Pulmonary artery endothelial cell (primary cell): Measurements from ENCODE around the gene MYL6B. TPM values are rescaled to one million over a fixed set of nuclear protein-coding genes. Genes with fewer than 3 reads are reported as not detected.
A peak's percentile ranks its signal among the peaks of the same experiment; 100 is the strongest.
"Not testable (repeated sequence)": the region's sequence is repeated elsewhere in the genome, so short reads cannot be mapped to it uniquely, and the experiment has no call there.

Source experiments
- DNase-seq: peaks from one replicate; pipeline ENCODE4 v3.0.0-alpha.2; 2011; ENCODE audit warnings: low read depth, low spot score
- total RNA-seq: library from RNA; depleted of rRNA; stranded (reverse); fragments of >200 nt; gene quantifications from 2 replicates; pipeline ENCODE4 v1.2.3, GENCODE V29; 2014

The MYL6B gene
- total RNA-seq, 1 donor from 2014 or later, result 81.1 TPM

DNA sequence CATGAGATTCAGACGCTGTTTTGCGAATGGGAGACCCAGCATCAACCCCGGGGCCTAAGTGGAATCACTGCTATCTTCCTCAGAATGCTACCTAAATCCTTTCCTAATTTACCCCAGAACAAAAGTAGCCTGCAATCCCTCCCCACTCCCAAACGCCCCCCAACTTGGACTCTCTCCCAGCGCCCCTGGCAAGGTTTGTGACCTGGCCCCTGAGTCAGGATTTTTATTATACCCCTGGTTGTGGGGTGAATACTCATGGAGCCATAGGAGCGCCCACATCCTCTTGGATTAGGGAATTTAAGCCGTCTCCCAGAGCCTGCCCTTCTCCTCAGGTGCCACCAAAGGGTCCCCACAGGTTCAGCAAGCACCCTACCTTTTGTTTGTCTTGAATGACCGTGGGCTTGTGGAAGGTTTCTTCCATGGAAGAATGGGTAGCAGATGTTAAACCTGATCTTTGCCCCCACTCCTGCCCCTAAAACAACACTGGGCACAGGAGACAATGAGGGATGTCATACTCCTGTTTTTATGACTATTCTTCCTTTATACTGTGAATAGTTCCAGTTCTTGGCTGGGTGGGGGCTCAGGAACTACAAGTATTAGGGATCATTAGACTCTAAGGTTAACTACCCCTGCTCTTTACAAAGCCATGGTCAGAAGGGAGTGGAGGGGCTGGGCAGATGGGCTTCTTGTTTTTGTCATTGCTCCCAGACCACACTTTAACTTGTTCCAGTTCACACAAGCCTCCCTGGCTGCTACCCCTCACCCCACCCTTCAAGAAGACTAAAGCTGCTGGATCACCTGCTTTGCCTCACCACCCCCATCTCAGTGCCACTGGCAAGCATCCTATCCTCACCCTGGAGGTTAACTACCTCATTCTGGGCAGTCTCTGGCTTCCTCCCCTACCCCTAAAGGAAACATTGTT, 630 bp downstream of the MYL6B start:
- no peak for DNase-seq

DNA sequence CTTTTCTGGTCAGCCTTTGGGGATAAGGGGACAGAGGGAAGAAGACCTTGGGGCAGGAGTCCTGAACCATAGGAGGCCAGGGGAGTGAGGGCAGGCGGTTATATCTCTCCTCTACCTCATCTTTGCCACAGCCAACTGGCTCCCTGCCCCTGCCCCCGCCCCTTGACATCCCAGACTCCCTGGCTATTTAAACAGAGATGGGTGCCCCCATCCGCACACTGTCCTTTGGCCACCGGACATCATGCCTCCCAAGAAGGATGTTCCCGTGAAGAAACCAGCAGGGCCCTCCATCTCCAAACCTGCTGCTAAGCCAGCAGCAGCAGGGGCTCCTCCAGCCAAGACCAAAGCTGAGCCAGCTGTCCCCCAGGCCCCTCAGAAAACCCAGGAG, 1.3 kb downstream of the MYL6B start:
- DNase-seq, result no peak

DNA sequence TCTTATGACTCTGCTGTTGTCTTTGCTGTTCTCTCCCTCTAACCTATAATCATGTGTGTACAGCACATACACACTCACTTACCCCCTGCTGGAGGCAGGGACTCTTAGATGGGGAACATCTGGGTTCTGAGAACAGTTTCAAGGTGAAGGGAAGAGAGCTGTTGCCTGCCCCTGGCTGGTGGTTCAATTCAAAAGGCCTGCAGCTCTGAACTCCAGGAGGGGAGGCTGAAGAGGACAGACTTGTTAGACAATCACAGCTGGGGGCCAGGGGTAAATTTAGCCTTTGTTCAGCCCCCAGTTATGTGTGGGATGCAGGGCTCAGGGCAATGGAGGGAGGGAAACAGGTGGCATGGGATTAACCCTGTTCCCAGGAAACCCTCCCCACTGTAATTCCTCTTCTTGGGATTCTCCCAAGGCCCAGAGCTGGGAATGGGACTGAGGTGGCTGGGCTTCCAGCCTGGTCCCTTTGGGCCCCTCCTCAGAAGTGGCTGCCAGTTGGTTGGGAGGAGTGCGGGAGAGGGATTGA, 1.9 kb downstream of the MYL6B start:
- no peak for DNase-seq

DNA sequence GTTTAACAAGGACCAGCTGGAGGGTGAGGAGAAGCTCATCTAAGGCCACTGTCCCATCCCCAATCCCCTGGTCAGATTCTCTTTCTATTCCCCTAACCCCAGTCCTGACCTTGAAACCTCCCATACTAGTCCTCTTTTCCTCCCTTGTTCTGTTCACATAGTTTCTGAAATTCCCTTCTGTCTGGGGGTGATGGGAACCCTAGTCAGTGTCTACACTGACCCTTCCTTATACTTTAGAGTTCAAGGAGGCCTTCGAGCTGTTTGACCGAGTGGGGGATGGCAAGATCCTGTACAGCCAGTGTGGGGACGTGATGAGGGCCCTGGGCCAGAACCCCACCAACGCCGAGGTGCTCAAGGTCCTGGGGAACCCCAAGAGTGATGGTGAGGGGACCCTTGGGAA, 2.4 kb downstream of the MYL6B start:
- DNase-seq, result no peak

DNA sequence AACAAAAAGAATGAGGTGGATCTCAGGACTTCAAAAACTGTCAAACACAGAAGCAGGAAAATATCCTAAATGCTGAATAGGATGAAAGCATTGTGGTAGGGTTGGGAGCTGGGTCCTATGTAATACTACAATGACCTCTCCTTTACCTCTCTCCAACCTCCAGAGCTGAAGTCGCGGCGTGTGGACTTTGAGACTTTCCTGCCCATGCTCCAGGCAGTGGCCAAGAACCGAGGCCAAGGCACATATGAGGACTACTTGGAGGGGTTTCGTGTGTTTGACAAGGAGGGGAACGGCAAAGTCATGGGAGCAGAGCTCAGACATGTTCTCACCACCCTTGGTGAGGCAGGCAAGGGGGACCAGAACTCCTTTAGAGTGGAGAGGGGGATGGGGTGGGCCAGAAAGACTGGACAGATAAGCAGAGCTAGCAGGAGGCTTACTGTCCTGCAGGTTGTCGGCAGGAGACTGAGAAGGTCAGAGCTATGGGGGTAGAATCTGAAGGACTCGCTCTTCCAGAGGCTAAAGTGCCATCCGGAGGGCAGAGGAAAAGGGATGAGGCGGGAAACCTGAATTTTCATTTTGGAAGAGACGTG, 3.0 kb downstream of the MYL6B start:
- DNase-seq, result no peak

DNA sequence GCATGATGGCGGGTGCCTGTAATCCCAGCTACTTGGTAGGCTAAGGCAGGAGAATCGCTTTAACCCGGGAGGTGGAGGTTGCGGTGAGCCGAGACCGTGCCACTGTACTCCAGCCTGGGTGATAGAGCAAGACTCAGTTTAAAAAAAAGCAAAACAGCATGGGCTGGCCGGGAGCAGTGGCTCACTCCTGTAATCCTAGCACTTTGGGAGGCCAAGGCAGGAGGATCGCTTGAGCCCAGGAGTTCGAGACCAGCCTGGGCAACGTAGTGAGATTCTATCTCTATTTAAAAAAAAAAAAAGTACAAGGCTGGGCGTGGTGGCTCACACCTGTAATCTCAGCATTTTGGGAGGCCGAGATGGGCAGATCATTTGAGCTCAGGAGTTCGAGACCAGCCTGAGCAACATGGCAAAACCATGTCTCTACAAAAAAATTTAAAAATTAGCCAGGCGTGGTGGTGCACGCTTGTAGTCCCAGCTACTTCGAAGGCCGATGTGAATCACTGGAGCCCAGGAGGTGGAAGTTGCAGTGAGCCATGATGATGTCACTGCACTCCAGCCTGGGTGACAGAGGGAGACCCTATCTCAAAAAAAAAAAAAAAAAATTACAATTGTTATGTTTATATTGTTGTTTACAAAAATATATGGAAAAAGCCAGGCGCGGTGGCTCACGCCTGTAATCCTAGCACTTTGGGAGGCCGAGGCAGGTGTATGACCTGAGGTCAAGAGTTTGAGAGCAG, 4.2 kb downstream of the MYL6B start:
- not testable (repeated sequence) for DNase-seq

DNA sequence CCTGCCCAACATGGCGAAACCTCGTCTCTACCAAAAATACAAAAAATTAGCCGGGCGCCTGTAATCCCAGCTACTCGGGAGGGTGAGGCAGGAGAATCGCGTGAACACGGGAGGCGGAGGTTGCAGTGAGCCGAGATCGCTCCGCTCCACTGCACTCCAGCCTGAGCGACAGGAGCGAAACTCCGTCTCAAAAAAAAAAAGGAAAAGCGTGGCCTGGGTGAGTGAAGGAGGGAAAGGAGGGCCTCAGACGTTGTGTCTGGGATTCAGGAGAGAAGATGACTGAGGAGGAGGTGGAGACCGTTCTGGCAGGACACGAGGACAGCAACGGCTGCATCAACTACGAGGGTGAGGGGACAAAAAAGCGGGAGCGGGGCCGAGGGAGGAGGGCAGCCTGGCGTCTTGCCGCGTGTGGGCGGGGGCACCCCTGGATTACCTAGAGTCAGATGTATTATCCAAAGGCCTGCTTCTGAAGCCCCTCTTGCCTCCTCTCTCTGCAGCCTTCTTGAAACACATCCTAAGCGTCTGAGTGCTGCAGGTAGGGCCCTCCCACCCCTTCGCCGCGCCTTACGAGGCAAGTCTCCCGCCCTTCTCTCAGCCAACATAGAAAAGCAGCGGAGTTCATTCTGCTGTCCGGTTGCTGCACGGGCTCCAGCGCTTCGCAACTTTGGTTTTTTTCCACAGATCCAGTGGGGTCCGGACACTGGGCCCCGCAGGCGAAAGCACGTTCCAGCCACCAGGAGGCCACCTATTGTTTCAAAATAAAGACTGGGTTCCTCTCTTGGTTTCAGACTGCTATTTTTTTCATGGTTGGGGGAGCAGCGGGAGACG, 5.0 kb downstream of the MYL6B start:
- DNase-seq, result peak; percentile 64

DNA sequence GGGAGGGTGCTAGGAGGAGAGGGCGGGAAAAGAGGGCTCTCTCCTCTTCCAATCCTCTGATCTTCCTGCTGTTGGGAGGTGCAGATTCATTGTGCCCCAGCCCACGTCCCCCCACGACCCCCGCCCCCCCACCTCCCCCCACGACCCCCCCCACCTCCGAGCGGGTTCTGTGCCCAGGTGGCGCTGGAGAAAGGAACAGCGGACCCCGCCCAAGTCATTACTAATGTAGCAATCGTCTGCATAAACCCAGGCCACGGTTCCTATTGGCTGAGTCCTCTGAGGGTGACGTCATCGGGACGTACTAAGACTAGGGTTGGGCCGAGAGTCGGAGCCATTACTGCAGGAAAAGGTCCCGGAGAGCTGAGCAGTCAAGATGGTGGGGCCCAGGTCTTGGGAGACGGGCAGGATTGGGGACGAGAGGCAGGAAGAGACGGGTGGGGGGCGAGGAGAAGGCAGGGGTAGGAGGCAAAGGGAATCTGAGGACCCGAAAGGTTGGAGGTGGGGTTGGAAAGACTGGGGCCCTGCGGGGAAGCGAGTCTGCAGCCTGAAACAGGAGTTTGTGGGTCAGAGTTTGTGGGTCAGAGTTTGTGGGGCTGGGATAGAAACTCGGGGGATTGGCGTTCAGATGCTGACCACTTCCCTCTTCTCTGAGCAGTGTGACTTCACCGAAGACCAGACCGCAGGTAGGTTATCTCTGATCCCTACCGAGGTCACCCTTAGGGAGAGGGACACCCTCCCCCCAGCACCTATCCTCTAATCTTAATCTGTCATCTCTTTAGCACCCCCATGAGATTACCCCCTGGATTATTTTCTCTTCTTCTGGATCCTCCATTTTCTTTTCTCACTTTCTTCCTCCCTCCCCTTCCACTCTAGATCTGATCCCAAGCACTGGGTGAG, 5.9 kb downstream of the MYL6B start, which contains the start of gene MYL6:
Gene MYL6, plus strand, starts transcription at position 331 of the 897 bp plus-strand sequence. Its CDS starts 43 bp downstream, at position 374.
- DNase-seq, result peak; percentile 93

DNA sequence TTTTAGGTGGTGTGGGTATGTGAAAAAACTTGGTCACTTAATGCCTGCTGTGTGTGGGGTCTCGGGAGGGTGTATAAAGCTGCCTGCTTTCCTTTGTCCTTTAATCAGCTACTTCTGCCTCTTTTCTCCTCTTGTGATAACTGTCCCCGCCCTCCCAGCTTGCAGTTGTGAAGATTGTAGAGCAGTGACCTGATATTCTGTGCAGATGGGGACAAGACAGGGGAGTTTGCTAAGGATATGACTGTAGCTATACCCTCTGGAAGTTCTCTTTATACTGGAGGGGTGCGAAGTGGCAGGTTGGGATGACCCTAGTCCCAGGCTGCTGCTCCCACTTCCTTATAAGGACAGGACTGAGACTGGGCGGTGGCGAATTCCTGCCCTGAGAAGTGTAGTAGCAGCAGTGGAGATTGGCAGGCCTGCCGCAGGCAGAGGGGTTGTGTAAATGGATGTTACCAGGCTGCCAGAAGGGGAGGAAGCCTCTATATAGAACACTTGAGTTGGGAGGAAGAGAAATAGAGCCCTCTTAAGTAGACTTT, 6.6 kb downstream of the MYL6B start:
- DNase-seq, result peak; percentile 36

DNA sequence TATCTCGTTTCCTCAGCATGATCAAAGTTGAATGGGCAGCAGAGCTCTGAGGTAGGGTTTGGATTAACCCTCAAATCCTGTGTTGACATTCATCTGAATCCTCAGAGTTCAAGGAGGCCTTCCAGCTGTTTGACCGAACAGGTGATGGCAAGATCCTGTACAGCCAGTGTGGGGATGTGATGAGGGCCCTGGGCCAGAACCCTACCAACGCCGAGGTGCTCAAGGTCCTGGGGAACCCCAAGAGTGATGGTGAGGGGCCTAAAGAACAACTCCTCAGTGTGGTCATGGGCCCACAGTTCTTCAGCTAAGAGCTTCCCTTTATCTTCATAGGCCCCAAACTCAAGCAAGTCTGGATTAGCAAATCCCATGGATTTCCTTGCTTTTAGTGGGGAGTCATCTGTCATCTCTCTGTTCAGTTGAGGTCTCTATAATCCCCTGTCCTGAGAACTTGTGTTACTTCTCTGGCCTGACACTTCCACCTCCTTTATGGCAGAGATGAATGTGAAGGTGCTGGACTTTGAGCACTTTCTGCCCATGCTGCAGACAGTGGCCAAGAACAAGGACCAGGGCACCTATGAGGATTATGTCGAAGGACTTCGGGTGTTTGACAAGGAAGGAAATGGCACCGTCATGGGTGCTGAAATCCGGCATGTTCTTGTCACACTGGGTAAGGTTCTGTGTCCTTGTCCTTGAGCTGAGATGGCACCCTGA, 7.2 kb downstream of the MYL6B start:
- DNase-seq, result no peak

DNA sequence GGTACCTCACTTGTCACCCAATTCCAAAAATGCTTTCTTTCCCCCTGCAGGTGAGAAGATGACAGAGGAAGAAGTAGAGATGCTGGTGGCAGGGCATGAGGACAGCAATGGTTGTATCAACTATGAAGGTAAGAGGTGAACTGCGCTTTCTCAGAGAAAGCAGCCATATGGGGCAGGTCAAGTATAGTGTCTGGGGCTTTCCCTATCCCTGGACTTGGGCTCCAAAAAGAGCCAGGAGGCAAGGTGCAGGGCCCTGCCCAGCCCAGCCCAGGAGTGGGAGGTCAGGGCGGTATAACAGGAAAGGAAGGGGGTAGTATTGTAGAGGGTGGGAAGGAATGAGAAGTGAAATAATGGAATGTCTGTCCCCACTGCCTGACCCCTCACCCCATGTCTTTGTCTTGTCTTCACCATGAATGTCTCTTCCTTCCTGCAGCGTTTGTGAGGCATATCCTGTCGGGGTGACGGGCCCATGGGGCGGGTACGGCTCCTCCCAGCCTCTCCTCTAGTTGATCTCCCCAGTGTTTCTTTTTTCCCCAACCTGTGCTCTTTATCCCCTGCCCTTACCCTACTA, 7.9 kb downstream of the MYL6B start:
- peak; percentile 66 for DNase-seq

DNA sequence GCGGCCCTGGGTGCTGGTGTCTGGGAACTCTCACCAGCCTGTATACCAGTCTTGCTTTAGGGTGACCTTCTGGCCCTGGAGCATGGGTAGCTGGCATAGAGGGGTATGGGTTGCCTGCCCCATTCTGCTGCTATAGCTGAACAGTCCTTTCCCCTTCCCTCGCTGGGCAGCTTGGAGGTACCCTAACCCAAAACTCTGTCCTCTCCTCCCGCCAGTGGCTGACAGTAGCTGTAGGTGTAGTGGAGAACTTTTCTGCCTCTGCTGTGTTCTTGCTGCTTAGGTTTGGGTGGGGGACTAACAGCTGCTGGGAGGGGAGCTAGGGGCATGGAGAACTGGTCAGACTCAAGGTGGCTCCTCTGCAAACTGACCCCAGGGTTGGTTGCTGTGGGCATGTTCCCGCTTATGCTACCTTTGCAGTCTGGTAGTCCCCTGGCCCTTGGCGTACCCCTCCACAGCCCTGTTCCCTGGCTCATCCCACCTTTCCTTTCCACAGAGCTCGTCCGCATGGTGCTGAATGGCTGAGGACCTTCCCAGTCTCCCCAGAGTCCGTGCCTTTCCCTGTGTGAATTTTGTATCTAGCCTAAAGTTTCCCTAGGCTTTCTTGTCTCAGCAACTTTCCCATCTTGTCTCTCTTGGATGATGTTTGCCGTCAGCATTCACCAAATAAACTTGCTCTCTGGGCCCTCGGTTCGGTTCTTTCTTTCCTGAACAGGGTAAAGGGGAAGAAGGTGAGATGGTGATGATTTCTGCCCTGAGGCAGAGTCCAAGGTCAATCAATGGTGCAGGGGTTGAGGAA, 8.7 kb downstream of the MYL6B start:
- DNase-seq, result no peak

DNA sequence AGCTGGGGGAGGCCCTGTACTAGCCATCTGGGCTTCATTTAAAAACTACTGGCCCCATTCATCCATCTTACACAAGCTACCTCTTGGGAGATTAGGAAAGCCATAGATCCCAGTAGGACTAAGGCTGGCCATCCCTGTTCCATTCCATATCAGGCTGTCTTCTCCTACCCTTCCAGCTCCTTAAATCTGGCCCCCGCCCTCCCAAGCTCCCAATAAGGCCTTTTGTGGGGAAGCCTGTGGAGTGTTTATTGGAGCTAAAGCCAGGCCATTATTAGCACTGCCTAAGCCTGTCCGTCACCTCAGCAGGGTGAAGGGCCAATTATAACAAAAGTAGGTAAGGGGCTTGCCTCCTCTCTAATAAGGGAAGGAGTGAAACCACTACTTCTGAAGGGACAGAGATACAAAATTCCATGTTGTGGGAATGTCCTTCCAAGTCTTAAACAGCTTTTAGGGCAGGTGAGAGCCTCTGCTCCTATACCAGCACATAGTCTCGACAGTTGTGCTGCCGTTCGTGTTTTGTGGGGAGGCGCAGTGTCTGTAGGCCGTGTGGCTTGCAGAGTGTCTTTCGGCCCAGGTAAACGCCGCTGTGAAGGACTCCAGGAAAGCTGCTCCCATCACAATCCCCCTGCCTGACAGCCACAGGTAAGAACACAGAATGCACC, 9.4 kb downstream of the MYL6B start:
- DNase-seq, result no peak

DNA sequence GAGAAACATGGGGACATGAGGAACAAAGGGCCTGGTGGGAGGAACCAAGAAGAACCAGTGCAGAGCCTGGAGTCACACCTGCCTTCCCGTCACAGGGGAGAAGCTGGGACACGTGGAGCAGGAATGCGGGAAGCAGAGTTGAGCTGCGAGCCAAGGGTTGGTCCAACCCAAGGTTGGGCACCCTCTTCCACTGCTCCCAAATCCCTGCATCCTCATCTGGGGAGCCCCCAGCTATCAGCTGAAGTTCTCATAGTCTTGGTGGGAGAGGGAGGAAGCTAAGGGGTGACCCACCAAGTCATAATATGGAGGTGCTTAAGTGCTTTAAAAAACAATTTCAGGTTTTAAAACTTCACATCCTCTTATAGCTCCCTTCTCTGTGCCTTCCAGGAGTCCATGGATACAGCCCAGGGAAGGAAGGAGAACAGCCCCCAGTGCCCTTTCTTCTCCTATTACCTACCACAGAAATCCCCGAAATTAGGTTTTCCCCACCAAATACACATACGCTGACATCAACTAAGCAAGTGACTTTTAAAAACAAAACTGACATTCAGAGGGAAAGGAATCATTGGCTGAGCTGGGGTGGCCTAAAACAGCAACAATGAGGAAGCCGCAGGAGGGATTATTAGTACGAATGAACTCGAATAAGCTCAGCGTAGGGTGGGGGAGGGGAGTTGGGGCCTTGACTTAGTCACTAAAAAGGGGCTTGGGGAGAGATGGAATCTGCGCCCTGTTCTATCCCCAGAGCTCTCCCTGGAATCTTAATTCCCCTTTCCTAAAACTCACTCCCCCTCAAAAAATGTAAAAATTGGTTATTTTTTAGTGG, 10.3 kb downstream of the MYL6B start:
- no peak for DNase-seq

DNA sequence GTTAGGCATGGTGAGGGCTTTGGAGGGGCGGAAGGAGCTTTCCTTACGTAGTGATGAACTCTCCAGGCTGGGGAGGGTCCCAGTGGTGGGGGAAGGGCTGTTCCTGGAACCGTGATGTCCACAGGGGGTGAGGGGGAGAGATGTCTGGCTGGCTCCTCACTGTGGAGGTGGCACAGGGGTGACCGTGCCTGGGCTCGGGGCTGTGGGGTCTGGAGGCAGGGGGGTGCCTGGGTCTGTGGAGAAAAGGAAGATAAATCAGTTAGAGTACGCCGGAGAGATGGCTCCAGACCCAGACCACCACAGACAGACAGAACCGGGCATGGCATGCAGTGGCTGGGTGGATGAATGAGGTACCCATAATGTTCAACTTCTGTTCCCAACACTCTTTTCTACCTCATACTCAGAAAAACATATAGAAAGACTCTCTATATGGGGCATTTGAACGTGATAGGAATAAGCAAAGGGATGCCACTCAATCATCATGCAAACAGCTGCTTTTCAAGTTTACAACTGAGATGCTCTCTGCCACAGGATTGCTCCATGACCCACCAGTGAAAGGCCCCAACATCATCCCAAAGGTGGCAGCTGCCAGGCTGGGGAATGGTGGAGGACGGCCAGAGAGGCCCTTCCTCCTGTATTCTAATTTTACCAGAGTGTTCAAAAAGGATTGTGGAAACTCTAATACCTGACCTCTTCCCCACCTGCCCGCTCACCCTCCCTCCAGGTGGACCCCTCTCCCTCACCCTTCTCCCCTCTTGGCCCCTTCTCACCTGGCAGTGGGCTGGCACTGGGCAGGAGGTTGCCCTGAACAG, 11.4 kb downstream of the MYL6B start:
- DNase-seq, result no peak

DNA sequence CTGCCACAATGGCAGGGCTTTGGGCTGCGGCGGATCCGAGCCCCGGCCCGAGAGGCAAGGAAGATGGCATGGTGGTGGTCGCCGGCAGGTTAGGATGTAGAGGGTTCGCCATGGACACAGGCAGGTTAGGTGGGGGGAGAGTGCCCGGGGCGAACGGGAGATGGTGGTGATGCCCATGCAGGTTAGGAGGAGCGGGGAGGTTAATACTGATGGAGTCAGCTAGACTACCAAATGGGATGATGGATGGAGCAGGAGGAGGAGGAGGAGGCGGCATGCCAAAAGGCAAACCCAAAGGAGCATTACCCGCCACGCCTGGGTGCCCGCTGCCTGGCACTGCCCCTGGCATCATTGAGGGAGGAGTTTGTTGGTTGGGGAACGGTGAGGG, 11.9 kb downstream of the MYL6B start:
- DNase-seq, result no peak
